CD4-positive, alpha-beta T cell treated with Interleukin-15 for 4 hours (primary cell): ENCODE data around the gene SP6.

ENCODE experiments used
- DNase-seq: peaks from one replicate; pipeline ENCODE4 v3.0.0-alpha.2; 2020; ENCODE audit warnings: low spot score

The SP6 gene

GRCh38 chr17:47850692-47851573, at the start of gene SP6:
Gene SP6, minus strand, starts transcription at chr17:47851163. Its CDS starts 2,734 bp downstream, at chr17:47848429.
- peak; percentile 66 for DNase-seq

GRCh38 chr17:47899643-47900042, 48.7 kb upstream of the SP6 start:
- DNase-seq: no peak

GRCh38 chr17:47898241-47898640, 47.3 kb upstream of the SP6 start:
- DNase-seq: no peak

GRCh38 chr17:47897561-47897960, 46.6 kb upstream of the SP6 start:
- no peak for DNase-seq

- DNase-seq: no peak
Observed at GRCh38 chr17:47896672-47897490, 45.9 kb upstream of the SP6 start.

- peak; percentile 100 for DNase-seq
Observed at GRCh38 chr17:47895856-47896671, 45.1 kb upstream of the SP6 start, which contains the start of gene SP2. Gene SP2, plus strand, starts transcription at chr17:47896236. Its CDS starts 51 bp downstream, at chr17:47896287.

GRCh38 chr17:47895347-47895855, 44.4 kb upstream of the SP6 start:
- peak; percentile 22 for DNase-seq

GRCh38 chr17:47894498-47895346, 43.8 kb upstream of the SP6 start:
- no peak for DNase-seq

- no peak for DNase-seq
Observed at GRCh38 chr17:47891545-47892088, 40.7 kb upstream of the SP6 start.

GRCh38 chr17:47889734-47890529, 39.0 kb upstream of the SP6 start:
- peak; percentile 91 for DNase-seq

- no peak for DNase-seq
Observed at GRCh38 chr17:47888293-47888692, 37.3 kb upstream of the SP6 start.

- DNase-seq: no peak
Observed at GRCh38 chr17:47884905-47885730, 34.2 kb upstream of the SP6 start.

GRCh38 chr17:47884427-47884740, 33.4 kb upstream of the SP6 start:
- no peak for DNase-seq

GRCh38 chr17:47883589-47884426, 32.8 kb upstream of the SP6 start:
- no peak for DNase-seq

GRCh38 chr17:47882695-47883588, 32.0 kb upstream of the SP6 start:
- no peak for DNase-seq

GRCh38 chr17:47882247-47882646, 31.3 kb upstream of the SP6 start:
- no peak for DNase-seq
